Neural cell (in vitro differentiated cells): ENCODE data around the gene SH3PXD2B. TPM values are rescaled to one million over a fixed set of nuclear protein-coding genes. Genes with fewer than 3 reads are reported as not detected.

ENCODE experiments used
- H2AFZ ChIP-seq: fragments of 200-600, 300-800 bp; sonication (generic), shearing (Covaris generic); 2 replicates; pipeline ENCODE4 v1.6.0; 2014; ENCODE audit warnings: low read depth, mild to moderate bottlenecking, antibody characterized with exemption, low read length, moderate library complexity
- H3F3A ChIP-seq: fragments of 200-600 bp; shearing (Covaris generic); 2 replicates; pipeline ENCODE4 v1.6.1; 2016; ENCODE audit warnings: mild to moderate bottlenecking, moderate library complexity, mixed read lengths, antibody characterized with exemption, low read length; ENCODE audit not compliant: insufficient read depth, poor library complexity, severe bottlenecking
- H3K27ac ChIP-seq: fragments of 200-600, 300-800 bp; sonication (generic), shearing (Covaris generic); 2 replicates; pipeline ENCODE4 v1.5.1; 2014; ENCODE audit warnings: mild to moderate bottlenecking, low read length, moderate library complexity
- H3K27me3 ChIP-seq: fragments of 300-800, 200-600 bp; sonication (generic), shearing (Covaris generic); 2 replicates; pipeline ENCODE4 v1.6.0; 2014; ENCODE audit warnings: mild to moderate bottlenecking, low read depth, low read length, moderate library complexity; ENCODE audit not compliant: insufficient read depth
- H3K36me3 ChIP-seq: fragments of 300-800, 200-600 bp; sonication (generic), shearing (Covaris generic); 2 replicates; pipeline ENCODE4 v1.5.1; 2014; ENCODE audit warnings: mild to moderate bottlenecking, antibody characterized with exemption, low read length, moderate library complexity; ENCODE audit not compliant: insufficient read depth
- H3K4me2 ChIP-seq: fragments of 300-800, 200-600 bp; sonication (generic), shearing (Covaris generic); 2 replicates; pipeline ENCODE4 v1.6.0; 2014; ENCODE audit warnings: mild to moderate bottlenecking, low read length
- H3K4me3 ChIP-seq: fragments of 300-800, 200-600 bp; sonication (generic), shearing (Covaris generic); 2 replicates; pipeline ENCODE4 v1.5.1; 2014; ENCODE audit warnings: mild to moderate bottlenecking, low read length, moderate library complexity
- H3K79me2 ChIP-seq: fragments of 200-600 bp; shearing (Covaris generic); replicated peaks from 2 replicates; pipeline ENCODE4 v1.6.0; 2014; ENCODE audit warnings: mild to moderate bottlenecking, low read length, moderate library complexity; ENCODE audit not compliant: insufficient read depth
- H3K9ac ChIP-seq: fragments of 300-800, 200-600 bp; sonication (generic), shearing (Covaris generic); 2 replicates; pipeline ENCODE4 v1.6.1; 2016; ENCODE audit warnings: mild to moderate bottlenecking, low read length, mixed read lengths
- H3K9me2 ChIP-seq: fragments of 200-600 bp; shearing (Covaris generic); 2 replicates; pipeline ENCODE4 v1.6.1; 2016; ENCODE audit warnings: mild to moderate bottlenecking, low read length, mixed read lengths; ENCODE audit not compliant: insufficient read depth
- H3K9me3 ChIP-seq: fragments of 200-600, 300-800 bp; sonication (generic), shearing (Covaris generic); 2 replicates; pipeline ENCODE4 v1.6.1; 2016; ENCODE audit warnings: mild to moderate bottlenecking, mixed run types, low read length, moderate library complexity, mixed read lengths
- H4K20me1 ChIP-seq: fragments of 200-600 bp; shearing (Covaris generic); 2 replicates; pipeline ENCODE4 v1.6.1; 2016; ENCODE audit warnings: mild to moderate bottlenecking, mixed run types; ENCODE audit not compliant: insufficient read depth
- CTCF ChIP-seq: fragments of 450-650 bp; IDR thresholded peaks from 2 replicates; pipeline ENCODE4 v1.5.1; 2014; ENCODE audit warnings: antibody characterized with exemption, mild to moderate bottlenecking, moderate library complexity; ENCODE audit not compliant: poor library complexity, severe bottlenecking
- EP300 ChIP-seq: fragments of 450-650 bp; conservative IDR thresholded peaks from 2 replicates; pipeline ENCODE4 v1.6.1; 2014; ENCODE audit warnings: antibody characterized with exemption, mild to moderate bottlenecking, moderate library complexity; ENCODE audit not compliant: poor library complexity, severe bottlenecking
- EZH2 ChIP-seq: fragments of 200-600, 300-800 bp; shearing (Covaris generic), sonication (generic); IDR thresholded peaks from 2 replicates; pipeline ENCODE4 v1.6.1; 2014; ENCODE audit warnings: antibody characterized with exemption, low read length, borderline replicate concordance, mild to moderate bottlenecking; ENCODE audit not compliant: insufficient read depth, poor library complexity, severe bottlenecking
- MXI1 ChIP-seq: fragments of 450-650 bp; conservative IDR thresholded peaks from 2 replicates; pipeline ENCODE4 v1.6.1; 2014; ENCODE audit warnings: antibody characterized with exemption, mild to moderate bottlenecking; ENCODE audit not compliant: poor library complexity, severe bottlenecking
- POLR2AphosphoS5 ChIP-seq: IDR thresholded peaks from 2 replicates; pipeline ENCODE4 v1.6.1; 2012
- RAD21 ChIP-seq: fragments of 450-650 bp; conservative IDR thresholded peaks from 2 replicates; pipeline ENCODE4 v1.6.1; 2014; ENCODE audit warnings: antibody characterized with exemption, mild to moderate bottlenecking, moderate library complexity
- REST ChIP-seq: IDR thresholded peaks from 2 replicates; pipeline ENCODE4 v1.6.1; 2012; ENCODE audit warnings: borderline replicate concordance
- SMC3 ChIP-seq: fragments of 450-650 bp; conservative IDR thresholded peaks from 2 replicates; pipeline ENCODE4 v1.6.1; 2014; ENCODE audit warnings: antibody characterized with exemption, mild to moderate bottlenecking, moderate library complexity; ENCODE audit not compliant: poor library complexity
- TAF1 ChIP-seq: IDR thresholded peaks from 2 replicates; pipeline ENCODE4 v1.6.1; 2012; ENCODE audit warnings: low read depth
- polyA plus RNA-seq: library from polyadenylated mRNA; depleted of rRNA; stranded (reverse); fragments of >200 nt; gene quantifications from 2 replicates; pipeline ENCODE4 v1.2.3, GENCODE V29; 2014

Gene SH3PXD2B
- polyA plus RNA-seq, 1 donor from 2014 or later, result 11.7 TPM

GRCh38 chr5:172491481-172491880, 37.2 kb upstream of the SH3PXD2B start:
- H3K9me3 ChIP-seq, result no peaks in the 10 kb centered on the region
- no peaks in the 10 kb centered on the region for H3F3A ChIP-seq
- no peaks in the 10 kb centered on the region for H4K20me1 ChIP-seq
- no peak overlapping the region for H3K4me2 ChIP-seq
- no peak overlapping the region for H3K4me3 ChIP-seq
- no peaks in the 10 kb centered on the region for H3K79me2 ChIP-seq
- no peak overlapping the region for H3K9ac ChIP-seq
- H3K27me3 ChIP-seq, result no peaks in the 10 kb centered on the region
- H2AFZ ChIP-seq, result no peak overlapping the region
- no peaks in the 10 kb centered on the region for H3K36me3 ChIP-seq
- no peaks in the 10 kb centered on the region for H3K9me2 ChIP-seq
- H3K27ac ChIP-seq, result no peak overlapping the region
- TF ChIP-seq TAF1 (no peak), REST (no peak), CTCF (no peak), RAD21 (no peak), EZH2 (no peak), SMC3 (no peak), EP300 (no peak), MXI1 (no peak), POLR2AphosphoS5 (no peak)

GRCh38 chr5:172490514-172491461, 36.5 kb upstream of the SH3PXD2B start:
- TF ChIP-seq EZH2, result no peak
- TF ChIP-seq REST, result no peak
- no peak for TF ChIP-seq EP300
- TF ChIP-seq RAD21, result no peak
- no peak for TF ChIP-seq TAF1
- no peak for TF ChIP-seq POLR2AphosphoS5
- H3K9me2 ChIP-seq, result no peaks in the 10 kb centered on the region
- H3K9me3 ChIP-seq, result no peaks in the 10 kb centered on the region
- no peak overlapping the region for H2AFZ ChIP-seq
- no peaks in the 10 kb centered on the region for H3K27me3 ChIP-seq
- no peak overlapping the region for H3K4me3 ChIP-seq
- no peak overlapping the region for H3K4me2 ChIP-seq
- no peak overlapping the region for H3K9ac ChIP-seq
- H4K20me1 ChIP-seq, result no peaks in the 10 kb centered on the region
- H3K36me3 ChIP-seq, result no peaks in the 10 kb centered on the region
- no peak overlapping the region for H3K27ac ChIP-seq
- no peaks in the 10 kb centered on the region for H3K79me2 ChIP-seq
- H3F3A ChIP-seq, result no peaks in the 10 kb centered on the region
